Activated CD4-positive, CD25-positive, alpha-beta regulatory T cell (primary cell): ENCODE data around the gene KBTBD7.

ENCODE experiments used
- DNase-seq, 4 experiments: peaks; one replicate each; lab custom pipeline; 2025; lab: John Stamatoyannopoulos, UW

KBTBD7 gene, protein sequence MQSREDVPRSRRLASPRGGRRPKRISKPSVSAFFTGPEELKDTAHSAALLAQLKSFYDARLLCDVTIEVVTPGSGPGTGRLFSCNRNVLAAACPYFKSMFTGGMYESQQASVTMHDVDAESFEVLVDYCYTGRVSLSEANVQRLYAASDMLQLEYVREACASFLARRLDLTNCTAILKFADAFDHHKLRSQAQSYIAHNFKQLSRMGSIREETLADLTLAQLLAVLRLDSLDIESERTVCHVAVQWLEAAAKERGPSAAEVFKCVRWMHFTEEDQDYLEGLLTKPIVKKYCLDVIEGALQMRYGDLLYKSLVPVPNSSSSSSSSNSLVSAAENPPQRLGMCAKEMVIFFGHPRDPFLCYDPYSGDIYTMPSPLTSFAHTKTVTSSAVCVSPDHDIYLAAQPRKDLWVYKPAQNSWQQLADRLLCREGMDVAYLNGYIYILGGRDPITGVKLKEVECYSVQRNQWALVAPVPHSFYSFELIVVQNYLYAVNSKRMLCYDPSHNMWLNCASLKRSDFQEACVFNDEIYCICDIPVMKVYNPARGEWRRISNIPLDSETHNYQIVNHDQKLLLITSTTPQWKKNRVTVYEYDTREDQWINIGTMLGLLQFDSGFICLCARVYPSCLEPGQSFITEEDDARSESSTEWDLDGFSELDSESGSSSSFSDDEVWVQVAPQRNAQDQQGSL

DNA sequence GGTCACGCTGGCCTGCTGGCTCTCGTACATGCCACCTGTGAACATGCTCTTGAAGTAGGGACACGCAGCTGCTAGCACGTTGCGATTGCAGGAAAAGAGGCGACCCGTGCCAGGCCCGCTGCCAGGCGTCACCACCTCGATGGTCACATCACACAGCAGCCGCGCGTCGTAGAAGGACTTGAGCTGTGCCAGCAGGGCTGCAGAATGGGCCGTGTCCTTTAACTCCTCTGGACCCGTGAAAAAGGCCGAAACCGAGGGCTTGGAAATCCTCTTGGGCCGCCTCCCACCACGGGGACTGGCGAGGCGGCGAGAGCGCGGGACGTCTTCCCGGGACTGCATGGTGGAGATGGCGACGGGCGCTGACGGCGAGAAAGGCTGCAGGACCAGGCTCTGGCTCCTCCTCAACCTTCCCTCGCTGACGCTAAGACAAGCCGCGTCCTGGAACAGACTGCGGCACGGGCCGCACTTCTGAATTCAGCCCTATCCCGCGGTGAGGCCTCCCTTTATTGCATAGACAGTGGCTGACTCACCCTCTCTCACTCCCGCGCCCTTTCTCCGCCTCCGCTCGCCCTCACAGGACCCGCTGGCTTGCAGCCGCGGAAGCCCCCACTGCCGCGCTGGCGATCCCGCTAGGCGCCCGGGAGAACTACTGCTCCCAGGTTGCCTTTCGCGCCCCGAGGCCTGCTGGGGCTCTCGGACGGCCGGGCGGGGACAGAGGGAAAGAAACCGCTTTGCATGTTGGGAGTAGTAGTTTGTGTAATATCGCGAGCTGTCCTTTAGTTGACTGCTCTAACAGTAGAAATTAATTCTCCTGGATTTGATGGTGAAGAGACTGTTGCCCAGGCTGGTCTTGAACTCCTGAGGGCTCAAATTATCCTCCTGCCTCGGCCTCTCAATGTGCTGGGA is at the start of gene KBTBD7:
Gene KBTBD7 (minus strand): TSS at position 651 of the 906 bp plus-strand sequence. CDS start 312 bp downstream, at position 339.
- peak; percentile 76 to 87 (median 81) for DNase-seq

DNA sequence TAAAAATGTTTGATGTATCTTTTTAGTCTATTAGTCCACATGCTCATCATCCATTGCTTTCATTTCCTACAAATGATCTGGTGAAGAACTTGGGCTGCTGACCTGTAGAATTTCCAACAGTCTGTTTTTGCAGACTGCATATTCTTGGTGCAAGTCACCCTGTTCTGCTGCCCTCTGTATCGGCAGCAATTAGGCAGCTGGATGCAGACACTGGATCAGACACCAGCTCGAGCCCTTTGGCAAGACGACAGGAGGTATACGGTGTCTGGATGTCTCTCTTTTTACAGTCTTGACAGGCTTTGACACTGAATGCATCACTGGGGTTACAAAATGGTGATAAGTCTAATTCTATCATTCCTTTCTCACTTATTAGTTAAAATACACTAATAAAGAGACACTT is 47.3 kb upstream of the KBTBD7 start:
- no peak for DNase-seq

DNA sequence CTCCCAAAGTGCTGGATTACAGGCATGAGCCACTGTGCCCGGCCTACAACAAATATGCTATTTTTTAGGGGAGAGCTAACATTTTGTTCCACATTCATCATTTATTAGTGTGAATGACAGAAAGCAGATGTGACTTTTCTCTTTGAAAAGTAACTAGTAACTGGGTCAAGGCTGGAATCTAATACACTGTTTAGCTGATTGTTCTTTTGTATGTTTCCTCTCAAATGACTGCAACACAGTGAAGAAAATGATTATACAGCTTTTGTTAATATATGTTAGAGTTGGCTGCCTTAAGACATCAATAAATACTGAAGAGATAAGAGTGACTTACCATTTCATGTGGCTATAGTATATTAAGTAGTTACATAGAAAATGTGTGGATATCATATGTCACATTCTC is 42.0 kb upstream of the KBTBD7 start:
- no peak for DNase-seq

DNA sequence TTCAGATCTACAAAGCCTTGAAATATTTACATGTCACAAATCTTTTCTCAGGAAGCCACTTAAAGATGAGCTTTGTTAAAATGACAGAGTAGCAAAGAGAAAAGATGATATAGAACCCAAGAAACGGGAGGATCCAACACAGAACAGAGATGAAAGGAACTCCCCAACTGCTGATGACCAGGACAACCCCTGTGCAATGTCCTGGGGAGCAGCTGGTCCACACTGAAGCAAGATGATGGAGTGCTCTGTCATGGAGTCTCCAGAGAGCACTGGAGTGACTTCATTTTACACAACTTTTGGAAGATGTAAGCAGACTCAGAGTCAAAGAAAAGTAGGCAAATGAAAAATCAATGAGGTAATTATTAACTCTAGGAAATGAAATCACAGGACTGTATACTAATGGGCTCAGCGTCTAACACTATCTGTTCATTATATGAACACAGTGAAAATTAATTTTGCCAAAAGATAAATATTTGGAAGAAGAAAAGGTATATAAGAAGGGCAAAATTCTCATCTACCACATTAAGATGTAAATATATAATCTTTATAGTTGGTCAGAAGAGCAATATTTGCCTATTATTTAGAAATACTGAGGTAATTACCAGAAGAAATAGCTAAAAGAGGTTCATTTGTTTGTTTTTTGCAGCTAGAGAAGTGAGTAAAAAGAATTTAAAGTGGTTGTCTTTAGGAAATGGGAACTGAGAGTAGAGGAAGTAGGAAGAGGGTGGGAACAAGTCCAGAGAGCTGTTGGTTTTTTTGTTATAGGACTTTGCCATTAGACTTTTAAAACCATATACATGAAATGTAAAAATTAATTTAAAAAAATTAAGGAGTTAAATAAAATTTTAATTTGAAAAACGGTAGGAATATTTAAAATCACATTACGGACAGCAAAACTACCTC is 38.5 kb upstream of the KBTBD7 start:
- DNase-seq: no peak

DNA sequence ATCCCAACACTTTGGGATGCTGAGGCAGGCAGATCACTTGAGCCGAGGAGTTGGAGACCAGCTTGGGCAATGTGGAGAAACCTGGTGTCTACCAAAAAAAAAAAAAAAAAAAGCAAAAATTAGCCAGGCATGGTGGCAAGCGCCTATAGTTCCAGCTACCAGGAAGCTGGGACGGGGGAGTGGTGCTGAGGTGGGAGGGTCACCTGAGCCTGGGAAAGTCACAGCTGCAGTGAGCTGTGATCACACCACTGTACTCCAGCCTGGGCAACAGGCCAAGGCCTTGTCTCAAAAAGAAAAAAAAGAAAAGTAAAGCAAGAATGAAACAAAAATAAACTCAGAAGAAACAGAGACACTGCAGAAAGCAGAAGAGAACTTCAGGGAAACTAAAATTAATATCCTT is 37.4 kb upstream of the KBTBD7 start:
- DNase-seq: no peak

DNA sequence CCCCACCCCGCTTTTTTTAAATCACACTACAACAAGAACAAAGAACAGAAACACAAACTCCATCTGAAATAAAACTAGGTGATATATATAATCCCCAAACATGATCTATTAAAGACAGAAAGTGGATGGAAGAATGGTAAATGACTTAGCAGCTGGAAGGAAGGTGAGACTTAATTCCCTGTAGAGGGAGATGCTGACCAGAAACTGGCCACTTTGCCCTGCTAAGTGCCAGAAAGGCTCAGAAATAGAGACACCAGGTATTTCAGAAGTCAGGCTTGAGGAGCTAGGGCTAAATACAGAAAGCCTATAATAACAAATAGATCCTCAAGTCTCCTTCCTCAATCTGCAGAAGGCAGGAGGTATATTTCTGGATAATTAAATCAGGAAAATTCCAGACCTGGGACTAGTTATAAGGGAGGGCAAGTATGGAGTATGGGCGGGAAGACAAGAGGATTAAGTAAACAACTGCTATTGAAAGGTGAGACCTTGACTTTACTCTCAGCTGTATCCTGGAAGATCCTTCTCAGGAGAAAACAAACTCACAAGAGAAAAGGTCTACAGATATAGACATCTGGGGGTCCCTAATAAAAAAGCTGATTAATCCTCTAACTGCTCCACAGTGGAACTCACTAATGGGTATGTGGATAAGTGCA is 36.8 kb upstream of the KBTBD7 start:
- no peak for DNase-seq

DNA sequence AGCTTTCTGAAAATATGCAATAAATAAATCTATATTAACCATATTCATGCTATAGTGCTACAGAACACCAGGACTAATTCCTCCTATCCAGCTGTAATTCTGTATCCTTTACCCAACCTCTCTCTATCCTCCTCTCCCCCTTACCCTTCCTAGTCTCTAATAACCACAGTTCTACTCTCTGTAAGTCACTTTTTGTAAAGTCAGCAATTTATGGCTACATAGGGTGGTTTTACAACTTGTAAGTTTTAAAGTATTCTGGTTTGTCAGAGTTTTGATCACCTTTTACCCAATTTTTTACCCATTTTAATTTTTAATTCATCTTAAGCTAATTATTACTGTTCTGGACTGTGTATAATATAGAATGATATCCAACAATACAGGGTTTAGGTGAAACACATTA is 35.0 kb upstream of the KBTBD7 start:
- DNase-seq: no peak

DNA sequence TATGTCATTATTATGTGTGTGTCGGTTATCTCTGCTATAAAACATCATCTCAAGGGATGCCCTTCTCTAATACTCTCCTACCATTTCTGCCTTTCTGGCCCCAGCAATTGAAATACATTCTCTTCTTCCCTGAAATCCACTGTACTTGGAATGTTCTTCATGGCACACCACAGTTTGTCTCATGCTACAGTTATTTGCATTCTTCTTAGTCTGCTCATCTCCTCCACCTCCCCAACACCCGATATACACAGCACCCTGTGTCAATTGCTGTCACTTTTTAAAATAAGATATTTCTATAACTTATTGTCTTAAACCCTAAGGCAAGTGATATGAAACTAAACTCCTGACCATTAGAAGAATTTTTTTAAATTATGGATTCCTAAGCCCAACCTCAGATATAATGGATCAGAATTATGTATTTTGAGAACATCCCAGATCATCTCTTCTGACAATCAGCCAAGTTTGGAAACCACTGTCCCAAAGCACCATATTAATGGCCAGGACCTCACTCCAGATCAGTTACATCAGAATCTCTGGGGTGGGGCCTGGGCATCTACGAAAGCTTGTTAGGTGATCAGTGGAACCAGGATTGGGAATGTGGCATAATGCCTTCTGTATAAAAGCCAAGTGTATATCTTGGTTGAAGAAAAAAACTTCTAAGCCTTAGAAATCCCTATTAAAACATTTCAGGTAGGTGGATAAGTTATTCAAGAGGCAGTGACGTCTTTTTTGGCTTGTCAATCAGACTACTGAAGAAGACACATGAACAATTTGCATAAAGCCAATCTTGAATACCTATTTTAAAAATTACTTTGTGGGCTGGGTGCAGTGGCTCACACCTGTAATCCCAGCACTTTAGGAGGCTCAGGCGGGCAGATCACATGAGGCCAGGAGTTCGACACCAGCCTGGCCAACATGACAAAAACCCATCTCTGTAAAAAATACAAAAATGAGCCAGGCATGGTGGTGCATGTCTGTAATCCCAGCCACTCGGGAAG is 30.0 kb upstream of the KBTBD7 start:
- DNase-seq: no peak

DNA sequence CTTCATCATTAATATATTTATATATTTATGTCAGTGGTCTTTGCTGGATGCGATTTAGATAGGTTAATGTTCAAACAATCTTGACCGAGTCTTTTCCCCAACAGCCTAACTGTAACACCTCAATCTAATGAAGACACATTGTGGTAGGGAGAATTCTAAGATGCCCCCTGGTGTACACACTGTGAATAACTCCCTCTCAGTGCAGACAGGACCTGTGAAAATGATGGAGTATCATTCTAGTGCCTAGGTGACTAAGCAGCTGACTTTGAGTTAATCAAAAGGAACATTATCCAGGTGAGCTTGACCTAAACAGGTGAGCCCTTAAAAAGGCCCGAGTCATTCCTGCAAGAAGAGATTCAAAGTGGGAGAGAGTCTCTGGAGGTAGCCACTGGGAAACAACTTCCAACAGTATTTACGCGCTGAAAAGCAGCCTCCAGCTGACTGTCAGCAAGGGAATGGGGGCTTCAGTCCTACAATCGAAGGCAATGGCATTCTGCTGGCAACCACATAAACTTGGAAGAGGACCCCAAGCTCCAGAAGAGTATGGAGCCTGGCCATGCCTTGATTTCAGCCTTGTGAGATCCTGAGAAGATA is 28.0 kb upstream of the KBTBD7 start:
- peak in 3 of 4 experiments; percentile 1 to 29 (median 9) for DNase-seq

DNA sequence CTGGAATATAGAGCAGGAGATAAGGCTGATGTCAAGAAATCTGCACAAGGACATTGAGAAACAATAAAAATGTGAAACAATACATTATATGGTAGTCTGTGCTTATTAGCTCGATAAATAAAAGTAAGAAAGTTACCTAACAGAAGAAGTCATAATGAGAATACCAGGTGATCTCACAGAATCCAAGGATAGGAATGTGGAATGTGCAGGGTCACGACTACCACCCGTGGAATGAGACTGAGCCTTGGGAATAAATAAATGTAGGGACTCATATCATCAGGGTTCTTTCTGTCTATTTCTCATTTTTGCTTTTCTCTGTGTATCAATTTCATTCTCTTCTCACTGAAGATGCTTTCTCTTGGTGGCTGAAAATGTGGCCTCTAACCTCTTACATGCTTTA is 26.0 kb upstream of the KBTBD7 start:
- DNase-seq: no peak

DNA sequence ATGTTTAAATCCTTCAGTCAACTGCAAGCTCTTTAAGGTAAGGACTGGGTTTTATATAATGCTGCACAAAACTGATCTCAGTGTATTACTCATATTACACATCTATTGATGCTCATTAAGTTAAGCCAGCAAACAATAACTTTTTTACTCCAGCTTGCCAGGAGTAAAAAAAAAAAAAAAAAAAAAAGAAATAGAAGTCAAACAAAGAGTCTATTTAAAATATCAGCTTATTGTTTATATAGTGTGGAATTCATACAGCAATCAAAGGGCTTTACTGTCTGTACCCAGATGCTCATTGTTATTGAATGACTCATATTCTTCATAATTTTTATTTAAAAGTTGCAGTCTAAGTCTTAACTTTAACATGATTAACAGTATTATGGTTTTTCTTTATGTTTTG is 21.8 kb upstream of the KBTBD7 start:
- no peak for DNase-seq

DNA sequence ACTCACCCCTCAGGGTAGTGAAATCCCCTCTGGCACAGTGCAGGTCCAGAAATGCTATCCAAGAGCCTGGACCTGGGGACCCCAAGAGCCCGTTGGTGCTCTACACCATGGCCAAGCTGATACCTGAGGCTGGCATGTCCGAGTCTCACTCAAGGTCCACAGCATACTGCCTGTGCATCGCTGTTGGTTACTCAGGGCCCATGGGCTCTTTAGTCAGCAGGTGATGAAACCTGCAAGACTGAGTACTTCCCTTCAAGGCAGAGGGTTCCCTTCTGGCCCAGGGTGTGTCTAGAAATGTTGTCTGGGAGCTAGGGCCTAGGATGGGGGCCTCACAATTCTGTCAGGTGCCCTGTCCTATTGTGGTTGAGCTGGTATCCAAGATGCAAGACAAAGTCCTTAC is 19.6 kb upstream of the KBTBD7 start:
- DNase-seq: no peak

DNA sequence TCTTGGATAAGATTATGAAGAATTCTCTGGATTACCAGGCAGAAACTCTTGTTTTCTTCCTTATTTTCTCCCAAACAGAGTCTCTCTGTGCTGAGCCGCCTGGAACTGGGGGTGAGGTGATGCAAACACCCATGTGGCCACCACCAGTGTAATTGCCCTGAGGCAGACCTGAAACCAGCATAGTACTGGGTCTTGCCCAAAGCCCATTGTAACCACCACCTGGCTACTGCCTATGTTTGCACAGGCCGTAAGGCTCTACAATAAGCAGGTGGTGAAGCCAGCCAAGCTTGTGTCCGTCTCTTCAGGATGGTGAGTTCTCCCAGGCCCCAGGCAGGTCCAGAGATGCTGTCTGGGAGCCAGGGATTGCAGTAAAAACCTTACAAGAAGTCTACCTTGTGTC is 18.9 kb upstream of the KBTBD7 start:
- no peak for DNase-seq

DNA sequence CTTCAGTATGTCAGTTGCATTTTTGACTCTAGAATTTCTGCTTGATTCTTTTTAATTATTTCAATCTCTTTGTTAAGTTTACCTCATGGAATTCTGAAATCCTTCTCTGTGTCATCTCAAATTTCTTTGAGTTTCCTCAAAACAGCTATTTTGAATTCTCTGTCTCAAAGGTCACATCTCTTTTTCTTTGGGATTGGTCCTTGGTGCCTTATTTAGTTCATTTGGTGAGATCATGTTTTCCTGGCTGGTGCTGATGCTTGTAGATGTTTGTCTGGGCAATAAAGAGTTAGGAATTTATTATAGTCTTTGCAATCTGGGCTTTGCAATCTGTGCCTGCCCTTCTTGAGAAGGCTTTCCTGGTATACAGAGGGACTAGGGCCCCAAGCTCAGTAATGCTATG is 18.5 kb upstream of the KBTBD7 start:
- no peak for DNase-seq

DNA sequence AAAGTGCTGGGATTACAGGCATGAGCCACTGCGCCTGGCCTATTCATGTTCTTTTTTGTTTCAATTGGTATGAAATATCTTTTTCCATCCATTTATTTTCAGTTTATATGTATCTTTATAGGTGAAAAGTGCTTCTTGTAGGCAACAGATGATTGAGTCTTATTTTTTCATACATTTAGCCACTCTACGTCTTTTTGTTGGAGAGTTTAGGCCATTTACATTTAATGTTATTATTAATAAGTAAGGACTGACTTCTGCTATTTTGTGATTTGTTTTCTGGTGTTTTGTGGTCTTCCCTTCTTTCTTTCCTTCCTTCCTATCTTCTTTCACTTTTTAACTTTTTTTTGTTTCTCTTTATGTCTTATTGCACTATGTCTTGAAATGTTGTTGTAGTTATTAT is 16.7 kb upstream of the KBTBD7 start:
- no peak for DNase-seq

DNA sequence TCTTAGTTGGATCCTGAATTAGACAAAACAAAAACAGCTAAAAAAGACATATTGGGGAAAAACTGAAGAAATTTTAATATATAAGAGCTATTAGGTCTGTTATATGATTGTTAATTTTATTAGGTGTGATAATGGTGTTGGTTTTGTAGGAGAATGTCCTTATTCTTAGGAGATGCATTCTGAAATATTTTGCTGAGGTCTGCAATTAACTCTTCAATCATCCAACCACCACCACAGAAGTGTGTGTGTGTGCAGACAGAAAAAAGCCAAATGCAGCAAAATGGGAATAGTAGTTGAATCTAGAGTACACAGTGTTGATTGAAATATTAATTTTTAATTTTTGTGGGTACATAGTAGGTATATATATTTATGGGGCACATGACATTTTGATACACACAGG is 12.1 kb upstream of the KBTBD7 start:
- no peak for DNase-seq

DNA sequence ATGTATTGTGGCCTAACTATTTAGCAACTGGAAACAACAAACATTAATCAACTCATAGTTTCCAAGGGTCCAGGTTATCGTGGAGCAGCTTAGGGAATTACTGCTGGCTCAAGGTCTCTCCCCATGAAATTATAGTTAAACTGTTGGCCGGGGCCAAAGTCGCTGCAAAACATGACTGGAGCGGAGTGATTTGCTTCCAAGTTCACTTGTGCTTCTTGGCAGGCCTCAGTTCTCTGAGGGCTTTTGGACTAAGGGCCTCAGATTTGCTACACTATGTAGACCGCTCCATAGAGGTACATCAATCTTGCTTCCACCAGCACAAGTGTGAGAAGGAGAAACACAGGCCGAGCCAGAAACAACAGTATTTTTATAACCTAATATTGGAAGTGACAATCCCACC is 9.4 kb upstream of the KBTBD7 start:
- no peak for DNase-seq

DNA sequence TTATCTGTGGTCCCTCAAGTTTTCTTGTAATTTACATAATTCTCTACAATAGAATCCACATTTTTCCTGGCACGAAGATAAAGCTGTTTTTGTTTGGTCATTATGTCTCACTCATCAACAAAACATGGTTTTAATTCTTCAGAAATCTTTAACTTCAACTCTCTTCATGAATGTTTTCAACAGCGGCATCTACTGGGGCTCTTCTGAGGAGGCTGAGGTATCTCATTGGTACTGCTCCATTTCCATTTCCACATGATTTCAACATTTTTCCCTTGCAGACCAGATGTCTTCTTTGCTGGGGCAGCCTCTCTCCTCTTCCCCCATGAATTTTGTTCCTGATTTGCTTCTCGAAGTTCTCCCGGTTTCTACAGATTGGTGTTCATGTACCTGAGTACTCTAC is 5.8 kb upstream of the KBTBD7 start:
- no peak for DNase-seq

DNA sequence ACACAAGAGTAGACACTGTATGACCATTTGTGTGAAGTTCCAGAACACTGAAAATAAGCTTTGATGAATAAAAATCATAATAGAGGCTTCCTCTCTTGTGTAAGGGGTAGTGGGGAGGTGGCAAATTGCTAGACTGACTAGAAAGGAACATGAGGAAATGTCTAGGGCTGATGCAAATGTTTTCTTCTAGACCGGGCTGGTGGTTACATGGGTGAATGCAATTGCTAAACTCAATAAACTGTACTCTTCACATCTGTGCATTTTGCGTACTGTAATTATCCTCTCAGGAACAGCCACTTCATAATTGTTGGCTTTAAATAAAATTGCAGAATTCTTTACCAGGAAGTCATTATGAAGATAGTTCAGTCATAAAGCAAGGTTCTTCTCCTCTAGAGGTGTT is 5.2 kb upstream of the KBTBD7 start:
- DNase-seq: no peak
